K562 (cell line): ENCODE data around the gene TMEM237. TPM values are rescaled to one million over a fixed set of nuclear protein-coding genes. Genes with fewer than 3 reads are reported as not detected.

ENCODE experiments used
- HDAC8 ChIP-seq: fragments of 450-650 bp; IDR thresholded peaks from 2 replicates; pipeline ENCODE4 v1.6.1; 2016; ENCODE audit warnings: mild to moderate bottlenecking, missing genetic modification characterization, moderate library complexity, missing compliant biosample characterization
- IFI16 ChIP-seq: fragments of 250-450 bp; sonication (Bioruptor Pico); IDR thresholded peaks from 2 replicates; pipeline ENCODE4 v2.1.2; 2022; ENCODE audit warnings: mild to moderate bottlenecking, inconsistent platforms
- ILK ChIP-seq: fragments of 450-650 bp; IDR thresholded peaks from 2 replicates; pipeline ENCODE4 v1.6.1; 2016; ENCODE audit warnings: missing genetic modification characterization, low read depth, mild to moderate bottlenecking, missing compliant biosample characterization, moderate library complexity, borderline replicate concordance
- SPI1 ChIP-seq: IDR thresholded peaks from 2 replicates; pipeline ENCODE4 v1.6.1; 2011; ENCODE audit warnings: low read depth, low read length, control low read depth, borderline replicate concordance
- TEAD1 ChIP-seq, 2 experiments: fragments of 450-650 bp in 1 of 2; sonication (generic) in 1 of 2; formaldehyde crosslinking; IDR thresholded peaks; 2 replicates each; pipeline versions ENCODE4 v1.4.0 to v1.8.0; 2020 to 2022; ENCODE audit warnings: mild to moderate bottlenecking in 2 of 2, missing genetic modification reagents in 1 of 2
- ZNF311 ChIP-seq: fragments of 250-450 bp; sonication (Bioruptor Pico); IDR thresholded peaks from 2 replicates; pipeline ENCODE4 v1.4.0; 2020; ENCODE audit warnings: mild to moderate bottlenecking, moderate library complexity
- ZNF766 ChIP-seq: fragments of 200-800 bp; sonication (Bioruptor generic); conservative IDR thresholded peaks from 2 replicates; pipeline ENCODE4 v1.6.1; 2016; ENCODE audit warnings: missing genetic modification characterization, missing compliant biosample characterization
- polyA plus RNA-seq, 8 experiments: library from polyadenylated mRNA; depleted of rRNA in 4 of 8; stranded (reverse) in 5 of 8; unstranded in 3 of 8; fragments of >200 nt; fragmentation: Nextera tagmentation in 2 of 8; fragmentation: Illumina TruSeq in 1 of 8; extraction: Ambion mirVana in 2 of 8; extraction: Trizol in 1 of 8; gene quantifications; 2 replicates each; pipeline versions ENCODE4 v1.2.1 to v1.2.3, GENCODE V29; 2011 to 2014; ENCODE audit warnings: inconsistent platforms in 1 of 8, missing spikeins in 1 of 8
- total RNA-seq, 7 experiments: library from RNA; depleted of rRNA in 6 of 7; stranded (reverse); fragments of >200 nt in 6 of 7; fragmentation: Illumina TruSeq in 2 of 7; extraction: Trizol in 2 of 7; gene quantifications; 2 replicates each; pipeline versions ENCODE4 v1.2.1 to v1.2.3, GENCODE V29; 2011 to 2021; ENCODE audit warnings: low replicate concordance in 1 of 7
- TF ChIP-seq, protein P1 (sequence below): fragments of 450-650 bp; IDR thresholded peaks from 2 replicates; pipeline ENCODE4 v1.6.1; 2016; ENCODE audit warnings: antibody characterized with exemption
- TF ChIP-seq, protein P2 (sequence below): fragments of 450-650 bp; IDR thresholded peaks from 2 replicates; pipeline ENCODE4 v1.6.1; 2017; ENCODE audit warnings: antibody characterized with exemption, mild to moderate bottlenecking
- TF ChIP-seq, protein P3 (sequence below), 3 experiments: fragments of 200-800 bp in 1 of 3; sonication (Bioruptor generic) in 1 of 3; sonication (generic) in 1 of 3; formaldehyde crosslinking in 1 of 3; IDR thresholded peaks; 2 replicates each; pipeline versions ENCODE4 v1.6.1 to v1.8.0; 2016 to 2022; ENCODE audit warnings: mild to moderate bottlenecking in 2 of 3, missing compliant biosample characterization in 2 of 3, missing genetic modification characterization in 2 of 3, missing genetic modification reagents in 1 of 3

TMEM237 gene
- total and polyA plus RNA-seq, 9 of the 15 experiments (the other 6 are each of a cell fraction or from before 2014, with no cell fraction given), result 6.2 to 25.6 (median 17.9) TPM

DNA sequence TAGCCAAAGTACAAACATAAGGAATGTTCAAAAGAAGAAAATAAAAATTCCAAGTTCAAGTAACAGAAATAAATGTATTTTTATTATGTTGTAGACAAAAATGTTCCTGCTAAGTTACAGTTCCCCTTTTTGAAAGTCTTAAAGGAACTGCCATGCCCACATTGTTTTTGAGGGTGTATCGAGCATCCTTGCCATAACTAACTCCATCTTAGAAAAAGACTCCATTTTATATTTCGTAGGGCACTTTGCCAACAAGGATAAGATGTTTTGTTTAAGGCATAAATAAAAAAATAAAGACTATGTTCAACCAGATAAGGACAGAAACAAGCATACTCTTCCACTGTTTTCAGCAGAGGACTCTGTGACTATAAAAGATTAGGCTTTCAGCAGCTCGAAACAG, 67.3 kb downstream of the TMEM237 start (continued):
- TF ChIP-seq ZNF311 (CRISPR knock-in tag) (peak; percentile 52; the same call in 1 of the 2 replicates), ZNF766 (CRISPR knock-in tag) (0 out of 2 replicates have a peak, but pooled peaks have one; percentile 63), HDAC8 (tag) (peak; percentile 66; the same call in 1 of the 2 replicates), TEAD1 (CRISPR knock-in tag; IDR thresholded peaks at IDR 0.05) (peak in 1 of 2 experiments; percentile 51; a peak in 1 of 4 replicates), SPI1 (peak; percentile 36; the same call in 1 of the 2 replicates), ILK (tag) (peak; percentile 46; the same call in 1 of the 2 replicates), IFI16 (CRISPR knock-in tag) (no peak)
- TF ChIP-seq, protein P1, sequence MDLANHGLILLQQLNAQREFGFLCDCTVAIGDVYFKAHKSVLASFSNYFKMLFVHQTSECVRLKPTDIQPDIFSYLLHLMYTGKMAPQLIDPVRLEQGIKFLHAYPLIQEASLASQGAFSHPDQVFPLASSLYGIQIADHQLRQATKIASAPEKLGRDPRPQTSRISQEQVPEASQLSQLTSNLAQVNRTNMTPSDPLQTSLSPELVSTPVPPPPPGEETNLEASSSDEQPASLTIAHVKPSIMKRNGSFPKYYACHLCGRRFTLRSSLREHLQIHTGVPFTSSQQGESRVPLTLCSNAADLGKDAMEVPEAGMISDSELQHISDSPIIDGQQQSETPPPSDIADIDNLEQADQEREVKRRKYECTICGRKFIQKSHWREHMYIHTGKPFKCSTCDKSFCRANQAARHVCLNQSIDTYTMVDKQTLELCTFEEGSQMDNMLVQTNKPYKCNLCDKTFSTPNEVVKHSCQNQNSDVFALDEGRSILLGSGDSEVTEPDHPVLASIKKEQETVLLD, result no peak
- TF ChIP-seq, protein P2, sequence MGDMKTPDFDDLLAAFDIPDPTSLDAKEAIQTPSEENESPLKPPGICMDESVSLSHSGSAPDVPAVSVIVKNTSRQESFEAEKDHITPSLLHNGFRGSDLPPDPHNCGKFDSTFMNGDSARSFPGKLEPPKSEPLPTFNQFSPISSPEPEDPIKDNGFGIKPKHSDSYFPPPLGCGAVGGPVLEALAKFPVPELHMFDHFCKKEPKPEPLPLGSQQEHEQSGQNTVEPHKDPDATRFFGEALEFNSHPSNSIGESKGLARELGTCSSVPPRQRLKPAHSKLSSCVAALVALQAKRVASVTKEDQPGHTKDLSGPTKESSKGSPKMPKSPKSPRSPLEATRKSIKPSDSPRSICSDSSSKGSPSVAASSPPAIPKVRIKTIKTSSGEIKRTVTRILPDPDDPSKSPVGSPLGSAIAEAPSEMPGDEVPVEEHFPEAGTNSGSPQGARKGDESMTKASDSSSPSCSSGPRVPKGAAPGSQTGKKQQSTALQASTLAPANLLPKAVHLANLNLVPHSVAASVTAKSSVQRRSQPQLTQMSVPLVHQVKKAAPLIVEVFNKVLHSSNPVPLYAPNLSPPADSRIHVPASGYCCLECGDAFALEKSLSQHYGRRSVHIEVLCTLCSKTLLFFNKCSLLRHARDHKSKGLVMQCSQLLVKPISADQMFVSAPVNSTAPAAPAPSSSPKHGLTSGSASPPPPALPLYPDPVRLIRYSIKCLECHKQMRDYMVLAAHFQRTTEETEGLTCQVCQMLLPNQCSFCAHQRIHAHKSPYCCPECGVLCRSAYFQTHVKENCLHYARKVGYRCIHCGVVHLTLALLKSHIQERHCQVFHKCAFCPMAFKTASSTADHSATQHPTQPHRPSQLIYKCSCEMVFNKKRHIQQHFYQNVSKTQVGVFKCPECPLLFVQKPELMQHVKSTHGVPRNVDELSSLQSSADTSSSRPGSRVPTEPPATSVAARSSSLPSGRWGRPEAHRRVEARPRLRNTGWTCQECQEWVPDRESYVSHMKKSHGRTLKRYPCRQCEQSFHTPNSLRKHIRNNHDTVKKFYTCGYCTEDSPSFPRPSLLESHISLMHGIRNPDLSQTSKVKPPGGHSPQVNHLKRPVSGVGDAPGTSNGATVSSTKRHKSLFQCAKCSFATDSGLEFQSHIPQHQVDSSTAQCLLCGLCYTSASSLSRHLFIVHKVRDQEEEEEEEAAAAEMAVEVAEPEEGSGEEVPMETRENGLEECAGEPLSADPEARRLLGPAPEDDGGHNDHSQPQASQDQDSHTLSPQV, result peak; percentile 63; the same call in 1 of the 2 replicates
- TF ChIP-seq, protein P3, sequence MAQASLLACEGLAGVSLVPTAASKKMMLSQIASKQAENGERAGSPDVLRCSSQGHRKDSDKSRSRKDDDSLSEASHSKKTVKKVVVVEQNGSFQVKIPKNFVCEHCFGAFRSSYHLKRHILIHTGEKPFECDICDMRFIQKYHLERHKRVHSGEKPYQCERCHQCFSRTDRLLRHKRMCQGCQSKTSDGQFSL (CRISPR knock-in tag; IDR thresholded peaks at IDR 0.05), result no peak
- TF ChIP-seq, protein P3 (tag; IDR thresholded peaks at IDR 0.05), result peak in 1 of 2 experiments; percentile 60; a peak in 1 of 4 replicates
